NCI-H69 (cell line): ENCODE measurements around the gene PSMB4.
A peak's percentile ranks its signal among the peaks of the same experiment; 100 is the strongest.

ENCODE experiments used
- DNase-seq: peaks from one replicate; lab custom pipeline; 2025; lab: John Stamatoyannopoulos, UW

The PSMB4 gene

DNA sequence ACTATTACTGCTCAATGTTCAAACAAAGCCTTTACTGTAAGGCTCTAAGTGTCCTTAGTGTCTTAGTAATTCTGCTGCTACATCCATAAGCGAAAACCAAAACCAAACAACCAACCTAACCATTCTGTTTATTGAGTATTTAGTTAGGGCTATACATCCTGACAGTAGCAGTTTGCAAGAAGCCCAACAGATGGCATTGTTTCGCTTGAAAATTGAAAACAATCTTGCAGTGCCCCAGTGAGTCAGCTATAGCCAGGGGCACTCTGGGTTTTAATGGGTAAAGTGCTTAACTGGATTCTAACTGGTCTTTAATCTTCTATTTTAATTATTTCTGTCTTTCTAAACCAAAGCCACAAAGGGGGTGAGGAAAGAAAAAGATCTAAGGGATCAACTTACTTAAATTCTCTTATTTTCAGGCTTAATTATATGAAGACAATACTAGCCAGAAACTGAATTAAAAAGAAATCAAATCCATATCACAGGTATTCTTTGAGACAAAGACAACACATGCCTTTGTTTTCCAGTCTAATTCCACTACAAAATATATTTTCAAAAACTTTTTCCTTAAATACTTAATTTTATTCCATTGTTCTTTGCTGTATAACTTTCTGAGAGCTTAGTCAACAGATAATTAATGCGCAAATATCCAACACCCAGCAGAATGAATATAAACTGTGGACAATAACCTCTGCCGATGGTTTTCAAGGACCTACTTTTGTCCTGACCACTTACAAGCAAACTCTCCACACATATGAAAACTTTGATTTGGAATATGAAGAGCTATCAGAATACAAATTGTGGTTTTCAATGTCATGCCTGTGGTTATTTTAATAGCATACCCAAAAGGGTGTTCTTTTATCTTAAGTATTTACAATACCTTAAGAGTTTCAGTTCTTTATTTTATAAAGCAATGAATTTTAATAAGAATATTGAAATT lies 44.7 kb downstream of the PSMB4 start:
- peak; percentile 87 for DNase-seq

DNA sequence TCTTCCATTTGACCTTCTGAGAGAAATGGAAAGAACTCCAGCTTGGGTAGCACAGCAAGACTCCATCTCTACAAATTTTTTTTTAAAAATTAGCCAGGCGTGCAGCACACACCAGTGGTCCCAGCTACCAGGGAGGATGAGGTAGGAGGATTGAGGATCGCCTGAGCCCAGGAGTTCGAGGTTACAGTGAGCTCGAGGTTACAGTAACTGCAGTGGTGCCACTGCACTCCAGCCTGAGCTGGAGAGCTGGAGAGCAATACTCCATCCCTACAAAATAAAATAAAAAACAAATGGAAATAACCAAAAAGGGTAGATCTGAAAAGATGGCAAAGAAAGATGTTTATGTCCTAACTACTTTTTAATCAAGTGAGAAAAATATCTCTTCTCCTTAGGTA lies 45.4 kb downstream of the PSMB4 start:
- no peak for DNase-seq

DNA sequence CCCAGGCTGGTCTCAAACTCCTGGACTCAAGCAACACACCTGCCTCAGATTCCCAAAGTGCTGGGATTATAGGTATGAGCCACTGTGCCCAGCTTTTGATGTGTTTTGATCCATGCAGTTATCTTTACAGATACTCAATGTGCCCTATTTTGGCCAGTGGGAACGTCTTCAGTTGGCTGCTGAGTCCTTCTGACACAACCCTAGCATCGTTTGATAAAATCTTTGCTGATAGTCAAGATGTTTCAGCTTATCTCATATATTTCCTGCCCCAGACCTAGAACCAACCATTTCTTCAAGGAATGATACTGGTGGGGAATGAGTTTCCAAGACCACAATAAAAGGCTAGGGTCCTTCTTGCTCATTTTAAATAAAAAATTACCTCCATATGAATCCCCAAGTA lies 48.3 kb downstream of the PSMB4 start:
- DNase-seq = no peak
